Karpas-422 (cell line): ENCODE measurements around the gene CYTH4. TPM values are rescaled to one million over a fixed set of nuclear protein-coding genes. Genes with fewer than 3 reads are reported as not detected.

ENCODE experiments used
- DNase-seq: peaks from one replicate; pipeline ENCODE4 v3.0.0-alpha.2; 2015
- H2AFZ ChIP-seq: fragments of 200-600 bp; sonication (generic); 2 replicates; pipeline ENCODE4 v1.6.1; 2014; ENCODE audit warnings: antibody characterized with exemption, low read length, mixed read lengths
- H3K27ac ChIP-seq: fragments of 200-600 bp; sonication (generic); 2 replicates; pipeline ENCODE4 v1.5.1; 2014; ENCODE audit warnings: mild to moderate bottlenecking, low read length, moderate library complexity
- H3K27me3 ChIP-seq: fragments of 200-600 bp; sonication (generic); 2 replicates; pipeline ENCODE4 v1.6.1; 2014; ENCODE audit warnings: low read length, mixed read lengths
- H3K36me3 ChIP-seq: fragments of 200-600 bp; sonication (generic); 2 replicates; pipeline ENCODE4 v1.6.1; 2014; ENCODE audit warnings: low read length, mixed read lengths; ENCODE audit not compliant: insufficient read depth
- H3K4me1 ChIP-seq: fragments of 200-600 bp; sonication (generic); 2 replicates; pipeline ENCODE4 v1.6.1; 2014; ENCODE audit warnings: mild to moderate bottlenecking, low read length, mixed read lengths
- H3K4me2 ChIP-seq: fragments of 200-600 bp; sonication (generic); 2 replicates; pipeline ENCODE4 v1.6.1; 2014; ENCODE audit warnings: low read length, low read depth, mild to moderate bottlenecking; ENCODE audit not compliant: poor library complexity, severe bottlenecking
- H3K4me3 ChIP-seq: fragments of 200-600 bp; sonication (generic); 2 replicates; pipeline ENCODE4 v1.5.1; 2014; ENCODE audit warnings: mild to moderate bottlenecking, antibody characterized with exemption, low read length, mixed read lengths
- H3K79me2 ChIP-seq: fragments of 200-600 bp; sonication (generic); 2 replicates; pipeline ENCODE4 v1.6.1; 2014; ENCODE audit warnings: mild to moderate bottlenecking, low read length, mixed read lengths
- H3K9ac ChIP-seq: fragments of 200-600 bp; sonication (generic); 2 replicates; pipeline ENCODE4 v1.6.0; 2014; ENCODE audit warnings: low read length
- H3K9me2 ChIP-seq: fragments of 200-600 bp; sonication (generic), shearing (Covaris generic); replicated peaks from 2 replicates; pipeline ENCODE4 v1.6.0; 2014; ENCODE audit warnings: mild to moderate bottlenecking, low read length, moderate library complexity; ENCODE audit not compliant: insufficient read depth
- H3K9me3 ChIP-seq: fragments of 300-700, 200-600 bp; sonication (generic); 2 replicates; pipeline ENCODE4 v1.6.1; 2014; ENCODE audit warnings: low read length, mixed read lengths
- H4K20me1 ChIP-seq: fragments of 200-600 bp; sonication (generic); 2 replicates; pipeline ENCODE4 v1.6.1; 2014; ENCODE audit warnings: mild to moderate bottlenecking, antibody characterized with exemption, low read length, low read depth; ENCODE audit not compliant: insufficient read depth
- total RNA-seq: library from RNA; depleted of rRNA; stranded (reverse); fragments of >200 nt; shearing (Covaris generic); gene quantifications from 2 replicates; pipeline ENCODE4 v1.2.3, GENCODE V29; 2014; ENCODE audit warnings: low replicate concordance

CYTH4 gene
- total RNA-seq, 1 experiment from 2014 or later = 12.6 TPM

GRCh38 chr22:37293172-37293571 lies 10.9 kb downstream of the CYTH4 start:
- no peaks in the 10 kb centered on the region for H3K9me2 ChIP-seq
- H3K36me3 ChIP-seq = no peaks in the 10 kb centered on the region
- no peak overlapping the region for H3K9ac ChIP-seq
- H3K79me2 ChIP-seq = no peaks in the 10 kb centered on the region
- no peak overlapping the region for H3K4me3 ChIP-seq
- H3K27me3 ChIP-seq = no peaks in the 10 kb centered on the region
- no peak for DNase-seq
- no peak overlapping the region for H3K27ac ChIP-seq
- H4K20me1 ChIP-seq = no peaks in the 10 kb centered on the region
- H3K9me3 ChIP-seq = no peaks in the 10 kb centered on the region
- H2AFZ ChIP-seq = no peak overlapping the region
- H3K4me2 ChIP-seq = no peak overlapping the region
- H3K4me1 ChIP-seq = peaks cover 12% of the 10 kb centered on the region

DNA sequence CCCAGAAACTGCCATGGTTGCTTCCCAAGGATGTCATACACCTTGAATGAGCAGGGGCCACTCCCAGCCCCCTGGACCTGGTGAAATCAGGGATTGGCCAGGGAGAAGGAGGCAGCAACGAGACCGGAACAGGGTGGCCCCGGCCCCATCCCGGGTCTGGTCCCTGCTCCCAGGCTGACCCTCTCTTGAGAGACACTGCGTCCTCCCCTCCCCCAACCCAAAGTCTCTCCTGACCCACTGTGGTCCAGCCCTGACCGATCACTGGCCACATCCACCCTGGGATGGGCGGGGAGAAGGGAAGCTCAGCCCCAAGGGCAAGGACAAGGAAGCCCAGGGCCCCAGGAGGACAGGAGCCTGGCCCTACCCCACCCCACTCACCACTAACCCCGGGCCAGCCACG lies 12.4 kb downstream of the CYTH4 start:
- no peaks in the 10 kb centered on the region for H3K9me3 ChIP-seq
- no peak overlapping the region for H2AFZ ChIP-seq
- no peak overlapping the region for H3K9ac ChIP-seq
- H3K4me2 ChIP-seq = no peak overlapping the region
- H4K20me1 ChIP-seq = no peaks in the 10 kb centered on the region
- H3K27me3 ChIP-seq = no peaks in the 10 kb centered on the region
- peaks cover 12% of the 10 kb centered on the region for H3K4me1 ChIP-seq
- H3K27ac ChIP-seq = no peak overlapping the region
- H3K4me3 ChIP-seq = no peak overlapping the region
- no peaks in the 10 kb centered on the region for H3K9me2 ChIP-seq
- no peak for DNase-seq
- H3K79me2 ChIP-seq = no peaks in the 10 kb centered on the region
- no peaks in the 10 kb centered on the region for H3K36me3 ChIP-seq

- Histone ChIP-seq H3K27me3 (no peaks in the 10 kb centered on the region), H3K9me2 (no peaks in the 10 kb centered on the region), H3K4me1 (peaks cover 12% of the 10 kb centered on the region), H3K4me3 (no peak overlapping the region), H2AFZ (no peak overlapping the region), H3K4me2 (no peak overlapping the region), H3K27ac (no peak overlapping the region), H3K79me2 (no peaks in the 10 kb centered on the region), H3K9me3 (no peaks in the 10 kb centered on the region), H3K9ac (no peak overlapping the region), H4K20me1 (no peaks in the 10 kb centered on the region), H3K36me3 (no peaks in the 10 kb centered on the region)
- DNase-seq = no peak
Observed at GRCh38 chr22:37295213-37295886, 13.0 kb downstream of the CYTH4 start.

DNA sequence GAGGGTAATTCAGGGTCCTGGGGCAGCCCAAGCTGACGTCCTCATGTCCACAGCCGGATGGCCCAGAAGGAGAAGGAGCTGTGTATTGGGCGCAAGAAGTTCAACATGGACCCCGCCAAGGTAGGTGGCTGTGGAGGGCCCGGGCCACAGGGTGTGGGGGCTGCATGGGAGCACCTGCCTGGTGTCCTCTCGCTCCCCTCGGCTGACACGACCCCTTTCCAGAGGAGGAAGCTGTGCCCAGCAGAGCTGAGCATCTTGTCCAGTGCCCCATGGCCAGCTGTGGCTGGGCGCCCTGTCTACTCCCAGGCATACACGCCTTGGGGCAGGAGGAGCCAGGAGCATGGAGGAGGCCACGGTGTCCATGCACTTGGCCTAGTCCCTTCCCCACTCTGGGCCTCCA lies 13.6 kb downstream of the CYTH4 start:
- no peaks in the 10 kb centered on the region for H3K9me3 ChIP-seq
- no peak overlapping the region for H2AFZ ChIP-seq
- no peaks in the 10 kb centered on the region for H3K79me2 ChIP-seq
- H4K20me1 ChIP-seq = no peaks in the 10 kb centered on the region
- no peaks in the 10 kb centered on the region for H3K9me2 ChIP-seq
- H3K9ac ChIP-seq = no peak overlapping the region
- peaks cover 12% of the 10 kb centered on the region for H3K4me1 ChIP-seq
- DNase-seq = no peak
- no peak overlapping the region for H3K4me2 ChIP-seq
- H3K27me3 ChIP-seq = no peaks in the 10 kb centered on the region
- H3K4me3 ChIP-seq = no peak overlapping the region
- H3K36me3 ChIP-seq = no peaks in the 10 kb centered on the region
- no peak overlapping the region for H3K27ac ChIP-seq

DNA sequence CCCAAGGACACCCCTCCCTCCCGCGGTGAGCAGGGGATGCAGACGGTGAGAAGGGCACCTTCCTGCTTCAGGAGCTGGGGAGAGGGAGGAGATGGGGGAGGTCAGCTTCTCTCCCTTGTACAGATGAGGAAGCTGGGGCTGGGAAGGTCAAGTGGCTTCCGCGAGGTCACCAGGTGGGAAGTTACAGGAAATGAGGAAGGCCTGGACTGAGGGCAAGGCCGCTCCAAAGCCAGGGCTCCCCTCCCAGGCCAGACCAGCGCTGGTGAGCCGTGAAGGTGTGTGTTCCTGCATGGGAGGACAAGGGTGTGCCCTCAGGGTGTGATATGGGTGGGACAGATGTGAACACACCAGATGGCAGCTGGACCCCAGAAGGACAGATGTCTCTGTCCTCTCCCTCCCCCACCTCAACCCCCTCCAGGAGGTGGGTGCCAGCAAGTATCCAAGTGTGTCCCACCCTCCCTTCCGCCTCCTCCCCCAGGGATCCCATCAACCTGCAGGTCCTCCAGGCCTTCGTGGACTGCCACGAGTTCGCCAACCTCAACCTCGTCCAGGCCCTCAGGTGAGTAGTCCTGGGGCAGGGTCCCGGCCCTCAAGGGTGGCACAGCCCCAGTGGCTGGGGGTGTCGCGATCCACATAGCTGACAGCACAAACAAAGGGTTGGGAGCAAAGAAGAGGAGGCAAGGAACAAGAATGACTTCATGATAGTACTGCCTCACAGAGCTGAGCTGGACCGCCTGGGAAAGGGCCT lies 16.6 kb downstream of the CYTH4 start:
- Histone ChIP-seq H3K4me1 (peaks cover 12% of the 10 kb centered on the region), H3K27ac (no peak overlapping the region), H3K4me2 (no peak overlapping the region), H3K9me3 (no peaks in the 10 kb centered on the region), H3K36me3 (no peaks in the 10 kb centered on the region), H3K9me2 (no peaks in the 10 kb centered on the region), H3K9ac (no peak overlapping the region), H3K27me3 (no peaks in the 10 kb centered on the region), H3K79me2 (no peaks in the 10 kb centered on the region), H3K4me3 (no peak overlapping the region), H2AFZ (no peak overlapping the region), H4K20me1 (no peaks in the 10 kb centered on the region)
- no peak for DNase-seq

DNA sequence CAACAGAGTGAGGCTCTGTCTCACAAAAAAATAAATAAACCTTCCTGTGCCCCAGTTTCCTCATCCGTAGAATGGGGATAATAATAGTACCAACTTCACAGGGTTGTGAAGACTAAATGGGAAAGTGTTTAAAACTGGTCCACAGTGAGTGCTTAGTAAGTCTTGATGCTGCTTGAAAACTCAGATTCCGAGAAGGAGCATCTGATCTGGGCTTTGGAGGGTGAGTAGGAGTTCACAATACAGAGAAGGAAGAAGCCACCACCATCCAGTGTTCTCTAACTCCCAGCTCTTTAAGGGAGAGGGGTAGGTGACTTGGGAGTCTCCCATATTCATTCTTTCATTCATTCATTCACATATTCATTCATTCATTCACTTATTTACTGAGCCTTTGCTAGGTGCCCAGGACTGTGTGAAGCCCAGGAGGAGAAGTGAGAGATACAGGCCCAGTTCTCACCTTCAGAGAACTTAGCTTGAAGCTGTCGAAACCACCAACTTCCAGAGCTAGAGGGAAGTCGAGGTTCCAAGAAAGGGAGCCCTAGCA lies 17.7 kb downstream of the CYTH4 start:
- H3K4me2 ChIP-seq = no peak overlapping the region
- H2AFZ ChIP-seq = no peak overlapping the region
- H3K79me2 ChIP-seq = no peaks in the 10 kb centered on the region
- H3K27ac ChIP-seq = no peak overlapping the region
- H3K9ac ChIP-seq = no peak overlapping the region
- H4K20me1 ChIP-seq = no peaks in the 10 kb centered on the region
- DNase-seq = no peak
- H3K4me1 ChIP-seq = peaks cover 8% of the 10 kb centered on the region
- H3K9me2 ChIP-seq = no peaks in the 10 kb centered on the region
- H3K4me3 ChIP-seq = no peak overlapping the region
- H3K36me3 ChIP-seq = no peaks in the 10 kb centered on the region
- no peaks in the 10 kb centered on the region for H3K9me3 ChIP-seq
- H3K27me3 ChIP-seq = no peaks in the 10 kb centered on the region

DNA sequence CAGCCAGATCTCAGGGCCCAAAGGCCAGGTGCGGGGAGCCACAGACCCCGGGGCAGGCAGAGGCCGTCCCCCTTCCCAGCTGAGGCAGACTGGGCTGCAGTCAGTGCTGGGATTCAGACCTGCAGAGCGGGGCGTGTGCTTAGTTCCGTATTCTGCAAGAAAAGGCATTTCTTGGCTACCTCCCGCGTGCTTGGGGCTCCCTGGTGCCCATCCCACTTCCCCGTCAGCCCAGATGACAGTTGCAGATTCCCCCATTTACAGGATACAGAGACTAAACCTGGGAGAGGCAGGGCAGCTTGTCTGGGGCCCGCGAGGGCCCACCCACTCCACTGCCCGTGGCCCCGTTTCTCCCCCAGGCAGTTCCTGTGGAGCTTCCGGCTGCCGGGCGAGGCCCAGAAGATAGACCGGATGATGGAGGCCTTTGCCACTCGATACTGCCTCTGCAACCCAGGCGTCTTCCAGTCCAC lies 18.3 kb downstream of the CYTH4 start:
- Histone ChIP-seq H3K9me3 (no peaks in the 10 kb centered on the region), H3K4me1 (peaks cover 3% of the 10 kb centered on the region), H3K4me2 (no peak overlapping the region), H3K9me2 (no peaks in the 10 kb centered on the region), H3K79me2 (no peaks in the 10 kb centered on the region), H2AFZ (no peak overlapping the region), H3K4me3 (no peak overlapping the region), H3K36me3 (no peaks in the 10 kb centered on the region), H3K27ac (no peak overlapping the region), H4K20me1 (no peaks in the 10 kb centered on the region), H3K9ac (no peak overlapping the region), H3K27me3 (no peaks in the 10 kb centered on the region)
- DNase-seq = no peak

DNA sequence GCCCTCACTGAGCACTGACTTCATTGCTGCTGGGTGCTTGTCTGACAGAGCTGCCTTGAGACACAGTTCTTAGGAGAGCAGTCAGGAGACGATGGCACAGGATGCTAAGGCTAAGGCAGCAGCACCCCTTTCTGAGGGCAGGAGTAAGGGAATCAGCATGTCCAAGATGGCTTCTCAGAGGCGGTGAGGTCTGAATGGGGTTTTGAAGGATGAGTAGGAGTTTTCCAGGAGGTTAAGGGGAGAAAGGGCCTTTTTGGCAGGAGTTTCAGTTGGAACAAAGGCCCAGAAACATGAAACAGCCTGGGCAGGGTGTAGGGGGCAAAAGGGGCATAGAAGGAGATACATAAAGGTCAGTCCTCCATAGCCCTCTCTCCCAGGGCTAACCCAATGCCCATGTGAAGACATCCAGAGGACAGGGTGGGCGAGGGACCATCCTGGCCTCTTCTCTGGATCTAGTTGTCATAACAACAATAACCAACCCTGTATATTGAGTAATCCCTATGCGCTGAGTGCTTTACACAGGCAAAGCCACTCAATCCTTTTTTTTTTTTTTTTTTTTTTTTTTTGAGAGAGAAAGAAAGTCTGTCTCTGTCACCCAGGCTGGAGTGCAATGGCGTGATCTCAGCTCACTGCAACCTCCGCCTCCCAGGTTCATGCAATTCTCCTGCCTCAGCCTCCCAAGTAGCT lies 19.0 kb downstream of the CYTH4 start:
- Histone ChIP-seq H3K9ac (no peak overlapping the region), H3K4me3 (no peak overlapping the region)

More for the DNA sequence above, 19.0 kb downstream of the CYTH4 start:
- Histone ChIP-seq H3K9me2 (no peaks in the 10 kb centered on the region), H3K79me2 (no peaks in the 10 kb centered on the region), H3K4me2 (no peak overlapping the region), H3K27me3 (no peaks in the 10 kb centered on the region), H3K9me3 (no peaks in the 10 kb centered on the region), H3K36me3 (no peaks in the 10 kb centered on the region), H3K27ac (no peak overlapping the region), H2AFZ (no peak overlapping the region), H3K4me1 (no peaks in the 10 kb centered on the region), H4K20me1 (no peaks in the 10 kb centered on the region)
- no peak for DNase-seq
